Pancreas (tissue), 10 donors: Measurements from ENCODE around the gene SRD5A3. TPM values are rescaled to one million over a fixed set of nuclear protein-coding genes. Genes with fewer than 3 reads are reported as not detected.

Source experiments
- ATAC-seq, 4 donors: fragments of 200-7000 bp; cut with Tn5 transposase; one replicate each; pipeline versions ENCODE4 v1.8.0 to v1.9.1; 2020; ENCODE audit warnings: mild to moderate bottlenecking in 4 of 4, moderate library complexity in 4 of 4
- DNase-seq, 6 donors: peaks; one replicate each; pipeline ENCODE4 v3.0.0-alpha.2; 2020
- FAIRE-seq: peaks from 2 replicates; lab custom pipeline; 2012; peaks lifted over from hg19 to GRCh38; lab: Jason Lieb, UNC
- H3K27ac ChIP-seq, 4 donors: fragments of 200-600 bp; sonication (generic); 1 replicate in 3 of 4; 2 replicates in 1 of 4; pipeline versions ENCODE4 v1.5.0 to v1.8.0; 2020
- H3K27me3 ChIP-seq, 4 donors: fragments of 200-600 bp; one replicate each; pipeline ENCODE4 v1.8.0; 2021
- H3K36me3 ChIP-seq, 3 donors: fragments of 200-600 bp; sonication (generic) in 1 of 3; one replicate each; pipeline versions ENCODE4 v1.5.0 to v1.8.0; 2020 to 2021
- H3K4me1 ChIP-seq, 3 donors: fragments of 200-600 bp; one replicate each; pipeline ENCODE4 v1.8.0; 2021
- H3K4me3 ChIP-seq, 4 donors: fragments of 200-600 bp; sonication (generic) in 2 of 4; one replicate each; pipeline versions ENCODE4 v1.5.0 to v1.8.0; 2020 to 2021
- H3K9me3 ChIP-seq, 4 donors: fragments of 200-600 bp; one replicate each; pipeline ENCODE4 v1.8.0; 2021
- CTCF ChIP-seq, 4 donors: fragments of 200-600 bp; sonication (generic) in 3 of 4; IDR thresholded peaks; one replicate each; pipeline versions ENCODE4 v1.5.0 to v1.8.0; 2021; ENCODE audit warnings: antibody characterized with exemption in 4 of 4
- WGBS, 2 donors: extraction: QIAGEN DNeasy Blood & Tissue Kit; methylation state at CpG; one replicate each; pipeline ENCODE4 v1.1.7; 2013; 5-methylcytosine and 5-hydroxymethylcytosine counted together
- intact Hi-C, 3 donors: fragments of 100-400 bp; cut with DNase I; formaldehyde crosslinking; loops; one replicate each; pipeline versions ENCODE4 v1.11.1 to v1.14.2; 2022
- polyA plus RNA-seq, 2 donors: library from polyadenylated mRNA; stranded (reverse); fragments of 200-250 nt; gene quantifications; one replicate each; pipeline ENCODE4 v1.2.3, GENCODE V29; 2013
- total RNA-seq, 6 donors: library from RNA; stranded (reverse); fragmentation: NEBNext Ultra II Directional in 4 of 6; extraction: Animal tissue kit (Norgen Biotek cat#: 25700) in 4 of 6; gene quantifications; one replicate each; pipeline versions ENCODE4 v1.2.1 to v1.2.4, GENCODE V29; 2021 to 2023
- donor health status: healthy with polysubstance abuse.
- donor health status: DM: no; HTN: no; CAD: no; lungs with moderate emphysema.
- donor health status: DM: no; HTN: no; CAD: no.
- donor health status: control.
- donor health status: control.
- donor health status: Bipolar disorder and iron deficiency.
- donor health status: DM: yes; HTN: yes; CAD: no.
- donor health status: DM: no; HTN: no; CAD: no.
- donor health status: DM: no; HTN: no; CAD: no.
- donor health status: DM: yes; HTN: yes; CAD: no.

Gene SRD5A3
- total and polyA plus RNA-seq, 8 donors, result 7.1 to 14.3 (median 10.0) TPM

- 57 to 62% methylated on average over 3 of the region's 3 CpGs for WGBS, 2 donors
- Histone ChIP-seq H3K4me3 (no peak overlapping the region), H3K27ac (no peak overlapping the region), H3K36me3 (peaks cover 11 to 37% (median 14%) of the 10 kb centered on the region in 3 donors), H3K4me1 (peaks cover 0 to 7% (median 2%) of the 10 kb centered on the region in 3 donors), H3K9me3 (no peaks in the 10 kb centered on the region), H3K27me3 (no peaks in the 10 kb centered on the region)
- intact Hi-C loops, result no loop called here
- DNase-seq, result no peak
- ATAC-seq, result no peak
- no peak for FAIRE-seq
- no peak for TF ChIP-seq CTCF (IDR thresholded peaks at IDR 0.05)
Measured at GRCh38 chr4:55416176-55416575, 70.1 kb downstream of the SRD5A3 start.

Other genes with a start within 250 kb of the SRD5A3 start
- 1 to 10 TPM; 3.6 to 9.1 (median 4.8) TPM for gene KDR, start 220.6 kb upstream of the SRD5A3 start, total RNA-seq
- gene KDR, start 220.6 kb upstream of the SRD5A3 start, polyA plus RNA-seq, result 1 to 10 TPM; 1.6 to 6.0 TPM
- 10 to 100 TPM; 24.3 to 61.6 (median 44.9) TPM for gene TMEM165, start 49.7 kb downstream of the SRD5A3 start, total RNA-seq
- gene TMEM165, start 49.7 kb downstream of the SRD5A3 start, polyA plus RNA-seq, result 10 to 100 TPM; 34.2 to 41.0 TPM
- gene CLOCK, start 200.7 kb downstream of the SRD5A3 start, total RNA-seq, result 10 to 100 TPM in 5 of 6 donors, 1 to 10 TPM in 1; 9.9 to 14.1 (median 12.3) TPM
- 1 to 10 TPM; 2.9 to 4.5 TPM for gene CLOCK, start 200.7 kb downstream of the SRD5A3 start, polyA plus RNA-seq
- not detected for gene PDCL2, start 246.0 kb downstream of the SRD5A3 start, total RNA-seq
- gene PDCL2, start 246.0 kb downstream of the SRD5A3 start, polyA plus RNA-seq, result not detected